Measurements from ENCODE around the gene ARHGAP36.

ARHGAP36 gene

GRCh38 chrX:131139072-131139471 lies 80.9 kb downstream of the ARHGAP36 start:
- TF ChIP-seq POLR2AphosphoS5 (IDR thresholded peaks at IDR 0.05; ENCODE audit: low read depth, low read length) (no peak), FOXP2 (optimal IDR thresholded peaks at IDR 0.05; ENCODE audit: borderline replicate concordance, extremely low read depth, extremely low read length, insufficient read depth) (no peak), SIN3A (IDR thresholded peaks at IDR 0.05; ENCODE audit: borderline replicate concordance, insufficient read depth, low read length) (no peak), REST (IDR thresholded peaks at IDR 0.05; ENCODE audit: insufficient read depth in 1 of 2, low read depth in 2 of 2, low read length in 2 of 2) (no peak), TAF1 (IDR thresholded peaks at IDR 0.05; ENCODE audit: borderline replicate concordance, insufficient read depth, low read length) (no peak)
